ENCODE results near the gene CRTC1. TPM values are rescaled to one million over a fixed set of nuclear protein-coding genes. Genes with fewer than 3 reads are reported as not detected.

Gene CRTC1
- total RNA-seq, 1 donor from 2014 or later, result 14.6 TPM

DNA sequence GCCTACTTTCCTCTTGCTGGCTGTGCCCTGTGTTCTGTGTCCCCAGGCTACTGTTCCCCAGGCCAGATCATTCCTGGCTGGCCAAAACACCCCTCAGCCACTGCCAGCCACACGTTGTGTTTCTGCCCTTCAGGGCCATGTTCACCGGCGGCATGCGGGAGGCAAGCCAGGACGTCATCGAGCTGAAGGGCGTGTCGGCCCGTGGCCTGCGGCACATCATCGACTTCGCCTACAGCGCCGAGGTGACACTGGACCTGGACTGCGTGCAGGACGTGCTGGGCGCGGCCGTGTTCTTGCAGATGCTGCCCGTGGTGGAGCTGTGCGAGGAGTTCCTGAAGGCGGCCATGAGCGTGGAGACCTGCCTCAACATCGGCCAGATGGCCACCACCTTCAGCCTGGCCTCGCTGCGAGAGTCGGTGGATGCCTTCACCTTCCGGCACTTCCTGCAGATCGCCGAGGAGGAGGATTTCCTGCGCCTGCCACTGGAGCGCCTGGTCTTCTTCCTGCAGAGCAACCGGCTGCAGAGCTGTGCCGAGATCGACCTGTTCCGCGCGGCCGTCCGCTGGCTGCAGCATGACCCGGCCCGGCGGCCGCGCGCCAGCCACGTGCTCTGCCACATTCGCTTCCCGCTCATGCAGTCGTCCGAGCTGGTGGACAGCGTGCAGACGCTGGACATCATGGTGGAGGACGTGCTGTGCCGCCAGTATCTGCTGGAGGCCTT is 15.8 kb upstream of the CRTC1 start:
- Mint-ChIP-seq H3K4me3 (ENCODE audit: unreplicated experiment) (no peak overlapping the region), H3K27me3 (ENCODE audit: low read depth) (no peaks in the 10 kb centered on the region), H3K4me1 (ENCODE audit: low read depth) (peaks cover 30% of the 10 kb centered on the region), H3K36me3 (ENCODE audit: low read depth) (peaks cover 6% of the 10 kb centered on the region), H3K27ac (ENCODE audit: unreplicated experiment) (peak overlapping the region; percentile 27), H3K9me3 (ENCODE audit: low read depth) (no peaks in the 10 kb centered on the region)
- TF ChIP-seq CTCF (IDR thresholded peaks at IDR 0.05), result no peak
- DNase-seq (ENCODE audit: low spot score), result no peak

GRCh38 chr19:18668252-18668631 is 15.2 kb upstream of the CRTC1 start:
- DNase-seq (ENCODE audit: low spot score), result no peak
- no peaks in the 10 kb centered on the region for H3K27me3 Mint-ChIP-seq (ENCODE audit: low read depth)
- no peak for TF ChIP-seq CTCF (IDR thresholded peaks at IDR 0.05)
- no peak overlapping the region for H3K4me3 Mint-ChIP-seq (ENCODE audit: unreplicated experiment)
- no peak overlapping the region for H3K27ac Mint-ChIP-seq (ENCODE audit: unreplicated experiment)
- H3K36me3 Mint-ChIP-seq (ENCODE audit: low read depth), result peaks cover 6% of the 10 kb centered on the region
- H3K9me3 Mint-ChIP-seq (ENCODE audit: low read depth), result no peaks in the 10 kb centered on the region
- H3K4me1 Mint-ChIP-seq (ENCODE audit: low read depth), result peaks cover 25% of the 10 kb centered on the region

- H3K4me1 Mint-ChIP-seq (ENCODE audit: low read depth), result peaks cover 19% of the 10 kb centered on the region
- H3K4me3 Mint-ChIP-seq (ENCODE audit: unreplicated experiment), result no peak overlapping the region
- H3K27me3 Mint-ChIP-seq (ENCODE audit: low read depth), result no peaks in the 10 kb centered on the region
- peaks cover 6% of the 10 kb centered on the region for H3K36me3 Mint-ChIP-seq (ENCODE audit: low read depth)
- no peak for TF ChIP-seq CTCF (IDR thresholded peaks at IDR 0.05)
- DNase-seq (ENCODE audit: low spot score), result no peak
- no peak overlapping the region for H3K27ac Mint-ChIP-seq (ENCODE audit: unreplicated experiment)
- no peaks in the 10 kb centered on the region for H3K9me3 Mint-ChIP-seq (ENCODE audit: low read depth)
Measured at GRCh38 chr19:18668744-18669523, 14.5 kb upstream of the CRTC1 start.

DNA sequence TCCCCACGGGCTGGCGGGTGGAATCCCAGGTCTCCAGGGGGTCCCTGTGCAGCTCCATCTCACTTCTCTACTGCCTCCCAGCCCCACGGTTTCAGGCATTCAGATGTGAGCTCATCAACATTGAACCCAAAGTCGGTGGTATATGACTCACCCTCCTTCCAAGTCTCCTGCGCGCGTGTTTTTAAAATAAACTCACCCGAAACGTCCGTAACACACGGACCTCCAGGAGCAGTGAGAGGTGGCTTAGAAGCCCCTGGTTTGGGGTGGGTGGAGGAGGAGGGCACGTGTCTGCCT is 14.0 kb upstream of the CRTC1 start:
- DNase-seq (ENCODE audit: low spot score), result no peak
- H3K4me1 Mint-ChIP-seq (ENCODE audit: low read depth), result peaks cover 20% of the 10 kb centered on the region
- TF ChIP-seq CTCF (IDR thresholded peaks at IDR 0.05), result no peak
- H3K27ac Mint-ChIP-seq (ENCODE audit: unreplicated experiment), result no peak overlapping the region
- H3K9me3 Mint-ChIP-seq (ENCODE audit: low read depth), result no peaks in the 10 kb centered on the region
- peaks cover 6% of the 10 kb centered on the region for H3K36me3 Mint-ChIP-seq (ENCODE audit: low read depth)
- H3K27me3 Mint-ChIP-seq (ENCODE audit: low read depth), result no peaks in the 10 kb centered on the region
- H3K4me3 Mint-ChIP-seq (ENCODE audit: unreplicated experiment), result no peak overlapping the region

GRCh38 chr19:18669883-18670282 is 13.6 kb upstream of the CRTC1 start:
- TF ChIP-seq CTCF (IDR thresholded peaks at IDR 0.05), result no peak
- no peaks in the 10 kb centered on the region for H3K27me3 Mint-ChIP-seq (ENCODE audit: low read depth)
- no peak overlapping the region for H3K27ac Mint-ChIP-seq (ENCODE audit: unreplicated experiment)
- peaks cover 20% of the 10 kb centered on the region for H3K4me1 Mint-ChIP-seq (ENCODE audit: low read depth)
- H3K36me3 Mint-ChIP-seq (ENCODE audit: low read depth), result peaks cover 6% of the 10 kb centered on the region
- H3K9me3 Mint-ChIP-seq (ENCODE audit: low read depth), result no peaks in the 10 kb centered on the region
- no peak overlapping the region for H3K4me3 Mint-ChIP-seq (ENCODE audit: unreplicated experiment)
- no peak for DNase-seq (ENCODE audit: low spot score)
